NCI-H2196 treated with DMSO at 0.1 percent for 48 hours (cell line): ENCODE results near the gene REPIN1.

Source experiments
- DNase-seq: peaks from one replicate; lab custom pipeline; 2025; ENCODE audit not compliant: unreplicated experiment; lab: John Stamatoyannopoulos, UW

REPIN1 gene

DNA sequence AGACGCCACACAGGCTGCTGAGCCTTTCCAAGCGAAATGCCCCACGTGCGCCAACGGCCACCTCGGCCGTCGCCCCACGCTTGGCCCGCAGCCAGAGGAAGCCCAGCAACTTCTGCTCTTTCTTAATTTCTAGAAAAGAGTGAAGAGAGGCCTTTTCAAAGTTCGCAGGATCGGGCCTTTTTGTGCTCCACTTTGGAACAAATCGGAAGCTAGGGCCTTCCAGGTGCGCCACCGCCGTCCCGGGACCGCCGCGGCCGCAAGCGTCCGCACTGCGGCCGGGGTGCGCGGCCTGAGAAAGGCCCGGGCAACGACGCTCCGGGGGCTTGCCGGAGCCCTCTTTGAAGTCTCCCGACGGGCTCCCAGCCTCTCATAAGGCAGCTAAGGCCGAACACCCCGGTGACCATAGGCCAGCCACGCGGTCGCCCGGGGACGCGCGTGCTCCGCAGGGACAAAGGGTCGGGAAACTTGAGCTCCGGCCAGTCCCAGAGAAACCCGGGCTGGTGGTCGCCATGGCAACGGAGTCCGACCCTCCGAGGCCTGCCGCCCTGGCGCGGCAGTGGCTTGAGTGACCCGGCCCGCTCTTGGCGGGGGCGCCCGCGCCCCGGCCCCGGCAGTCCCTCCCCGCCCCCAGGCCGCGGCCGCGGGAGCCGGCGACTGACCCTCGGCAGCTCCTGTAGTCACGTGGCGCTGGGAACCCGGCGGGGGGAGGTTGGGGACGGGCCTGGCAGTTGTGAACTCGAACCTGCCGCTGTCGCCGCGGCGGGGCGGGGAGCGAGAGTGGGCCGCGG lies at the start of gene REPIN1:
REPIN1 (plus strand) TSS at position 727 of the 788 bp plus-strand sequence. CDS start 890 bp downstream, outside the sequence.
- DNase-seq, result peak; percentile 84

GRCh38 chr7:150321788-150322113 lies 46.9 kb upstream of the REPIN1 start:
- DNase-seq, result no peak

DNA sequence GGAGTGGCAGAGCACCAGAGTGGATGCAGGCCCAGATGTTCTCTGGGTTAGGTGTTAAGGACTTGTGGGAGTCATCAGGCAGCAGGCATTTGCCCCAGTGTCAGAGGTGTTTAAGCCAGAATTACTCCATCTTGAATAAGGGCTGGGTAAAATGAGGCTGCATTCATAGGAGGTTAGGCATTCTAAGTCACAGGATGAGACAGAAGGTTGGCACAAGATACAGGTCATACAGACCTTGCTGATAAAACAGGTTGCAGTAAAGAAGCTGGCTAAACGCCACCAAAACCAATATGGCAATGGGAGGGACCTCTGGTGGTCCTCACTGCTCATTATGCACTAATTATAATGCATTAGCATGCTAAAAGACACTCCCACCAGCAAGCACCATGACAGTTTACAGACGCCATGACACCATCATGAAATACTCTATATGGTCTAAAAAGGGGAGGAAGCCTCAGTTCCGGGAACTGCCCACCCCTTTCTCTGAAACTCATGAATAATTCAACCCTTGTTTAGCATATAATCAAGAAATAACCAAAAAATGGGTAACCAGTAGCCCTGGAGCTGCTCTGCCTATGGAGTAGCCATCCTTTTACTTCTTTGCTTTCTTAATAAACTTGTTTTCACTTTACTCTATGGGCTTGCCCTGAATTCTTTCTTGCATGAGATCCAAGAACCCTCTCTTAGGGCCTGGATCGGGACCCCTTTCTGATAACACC lies 46.3 kb upstream of the REPIN1 start:
- no peak for DNase-seq

DNA sequence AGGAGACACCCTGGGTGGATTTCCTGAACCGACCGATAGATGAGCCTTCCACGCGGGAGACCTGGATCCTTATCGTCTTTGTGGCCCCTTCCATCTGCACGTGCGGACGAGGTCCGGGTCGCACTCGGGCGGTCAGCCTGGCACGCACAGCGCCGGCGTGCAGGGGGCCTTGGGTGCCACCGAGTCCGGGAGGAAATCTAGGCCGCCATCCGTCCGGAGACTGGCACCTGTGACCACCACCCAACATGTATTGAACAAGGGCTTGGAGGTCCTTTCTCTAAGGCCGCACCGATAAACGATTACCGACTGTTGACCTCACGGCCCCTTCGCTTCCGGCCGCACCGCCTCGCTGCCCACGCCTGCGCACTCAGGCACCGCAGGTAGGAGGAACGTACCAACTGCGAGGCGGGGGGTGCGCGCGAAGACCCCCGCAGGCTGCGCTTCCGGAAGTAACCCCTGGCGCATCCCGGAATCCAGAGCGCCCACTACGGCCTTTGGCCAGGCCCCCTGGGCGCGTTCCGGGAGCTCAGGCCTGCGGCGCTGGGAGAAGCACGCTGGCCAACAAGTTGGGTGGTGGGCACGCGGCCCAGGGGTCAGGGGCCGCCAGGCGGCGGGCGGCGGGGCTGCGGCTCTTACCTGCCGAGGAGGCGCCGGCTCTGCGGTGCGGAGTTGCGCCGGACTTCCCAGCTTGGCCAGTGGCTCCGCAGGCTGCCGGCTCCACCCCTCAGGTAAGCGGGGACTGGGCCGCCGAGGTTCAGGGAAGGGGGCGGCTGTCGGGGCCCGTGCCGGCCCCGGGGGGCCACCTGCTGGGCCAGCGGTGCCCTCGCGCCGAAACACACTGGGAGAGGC lies 45.6 kb upstream of the REPIN1 start, which contains the start of the genes ACTR3C and LRRC61:
ACTR3C (minus strand) TSS at position 713 of the 849 bp plus-strand sequence. CDS start 28,249 bp downstream, outside the sequence.
LRRC61 (plus strand) TSS at position 523 of the 849 bp plus-strand sequence. CDS start 13,507 bp downstream, outside the sequence.
- peak; percentile 50 for DNase-seq

DNA sequence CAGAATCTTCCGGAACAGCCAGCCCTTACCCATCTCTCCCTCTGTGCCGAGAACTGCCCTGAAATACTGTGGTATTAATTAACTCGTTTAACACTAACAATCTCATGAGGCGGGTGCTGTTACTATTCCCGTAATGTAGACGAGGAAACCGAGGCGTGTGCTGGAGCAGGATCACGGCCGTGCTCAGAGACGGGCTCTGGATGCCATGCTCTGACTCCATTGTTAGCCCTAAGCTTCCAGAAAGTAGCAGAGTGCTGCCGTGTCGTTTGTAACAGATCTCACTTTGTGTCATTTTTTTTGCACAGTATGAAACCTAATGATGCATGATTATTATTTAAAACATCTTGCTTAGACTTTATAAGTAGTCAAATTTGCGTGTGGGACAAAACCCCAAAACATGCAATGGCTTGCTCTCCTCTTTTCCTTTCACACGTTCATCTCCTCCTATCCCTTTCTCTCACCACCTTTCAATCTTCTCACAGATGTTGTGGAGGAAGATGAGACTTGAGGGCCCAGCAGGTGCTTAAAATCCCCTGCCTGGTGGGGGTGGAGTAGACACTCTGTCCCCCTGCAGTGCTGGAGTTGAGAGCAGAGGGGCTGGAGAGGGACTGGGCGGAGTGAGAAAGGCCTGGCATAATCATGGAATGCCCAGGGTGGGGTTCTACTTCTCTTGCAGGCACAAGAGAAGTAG lies 44.8 kb upstream of the REPIN1 start:
- DNase-seq, result no peak

DNA sequence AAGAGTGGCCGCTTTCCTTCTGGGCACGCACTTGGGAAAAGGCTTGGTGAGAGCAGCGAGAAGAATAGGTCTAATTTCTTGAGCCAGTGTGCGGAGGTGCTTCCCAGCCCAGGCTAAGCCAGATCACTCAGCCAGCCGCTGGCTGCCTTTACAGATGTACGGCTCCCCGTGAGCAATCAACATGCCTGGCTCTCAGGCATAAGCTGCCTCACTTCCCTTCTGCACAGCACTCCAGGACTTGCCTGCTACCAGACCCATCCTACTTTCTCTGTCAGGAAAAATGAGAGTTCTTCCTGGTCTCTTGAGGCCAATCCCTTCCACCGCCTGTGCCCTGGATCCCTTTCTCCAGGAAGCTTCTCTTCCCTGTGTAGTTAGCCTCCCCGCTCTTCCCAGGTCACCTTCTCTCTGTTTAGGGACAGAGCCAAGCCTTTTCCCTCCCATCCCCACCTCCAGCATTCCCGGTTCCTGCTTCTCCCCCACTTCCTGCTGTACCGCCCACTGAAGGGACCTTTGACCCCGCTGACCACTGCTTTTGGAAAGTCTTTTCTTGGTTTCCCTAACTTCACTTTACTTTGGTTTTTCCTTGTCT lies 44.2 kb upstream of the REPIN1 start:
- DNase-seq, result no peak

- no peak for DNase-seq
Observed at GRCh38 chr7:150325110-150325611, 43.5 kb upstream of the REPIN1 start.

GRCh38 chr7:150325901-150326300 lies 42.7 kb upstream of the REPIN1 start:
- DNase-seq, result no peak

DNA sequence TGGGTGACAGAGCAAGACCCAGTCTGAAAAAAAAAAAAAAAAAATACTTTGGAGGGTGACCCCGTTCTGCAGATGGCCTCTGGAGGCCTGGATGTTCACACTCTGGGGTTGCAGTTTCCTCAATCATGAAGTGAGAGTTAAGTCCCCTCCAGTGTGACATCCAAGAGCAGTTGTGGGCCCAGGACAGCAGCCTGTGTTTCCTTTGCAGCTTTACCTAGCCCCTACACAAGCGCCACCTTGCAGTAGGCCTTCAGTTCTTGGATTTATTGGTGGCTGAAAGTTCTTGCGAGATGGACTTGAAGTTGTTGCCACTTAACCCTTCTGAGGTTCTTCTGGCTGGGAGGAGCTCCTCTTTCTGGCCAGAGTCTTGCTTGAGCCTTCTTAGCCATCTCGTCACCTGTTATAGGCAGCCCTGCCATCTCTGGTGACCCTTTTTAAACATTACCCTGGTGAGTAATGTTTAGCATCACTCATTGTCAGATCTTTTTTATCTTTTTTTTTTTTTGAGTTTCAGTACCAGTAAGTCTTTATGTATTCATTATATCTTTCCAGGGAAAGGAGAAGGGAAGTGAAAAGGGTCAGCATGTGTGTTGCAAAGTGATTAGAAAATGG lies 41.9 kb upstream of the REPIN1 start:
- no peak for DNase-seq

- DNase-seq, result no peak
Observed at GRCh38 chr7:150327308-150327707, 41.3 kb upstream of the REPIN1 start.

DNA sequence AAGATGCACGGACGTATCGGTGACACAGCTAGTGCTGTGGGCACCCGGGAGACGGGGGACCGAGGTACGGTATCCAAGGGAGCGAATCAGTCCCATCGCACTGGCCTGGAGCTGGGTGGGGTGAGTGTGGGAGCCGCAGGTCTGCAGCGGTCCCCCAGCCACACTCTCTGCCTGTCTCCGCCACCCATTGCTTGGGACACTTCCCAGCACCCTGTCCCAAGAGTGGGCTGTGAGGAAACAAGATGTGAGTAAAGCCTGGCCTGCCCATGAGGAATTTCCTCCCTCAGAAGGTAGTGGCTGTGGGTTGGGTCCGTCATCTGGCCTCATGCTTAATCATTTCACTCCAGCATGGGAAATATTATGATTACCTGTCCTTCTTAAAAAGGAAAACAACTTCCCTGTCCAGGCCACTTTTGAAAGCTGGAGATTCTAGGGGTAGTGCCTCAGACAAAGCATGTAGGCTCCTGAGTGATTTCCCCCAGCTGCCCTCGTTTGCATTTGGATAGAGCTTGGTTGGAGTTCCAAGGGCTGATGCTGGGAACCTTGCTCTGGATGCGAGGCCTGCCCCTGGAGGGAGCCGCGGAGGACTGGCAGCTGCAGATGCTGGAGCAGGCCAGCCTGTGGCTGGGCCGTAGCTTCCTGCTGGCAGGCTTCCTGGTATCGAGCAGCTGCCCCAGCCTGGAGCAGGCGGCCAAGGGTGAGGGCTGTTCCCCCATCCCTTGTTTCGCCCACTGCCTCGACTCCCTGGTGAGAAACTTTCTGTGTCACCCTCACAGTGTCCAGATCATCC lies 39.1 kb upstream of the REPIN1 start:
- no peak for DNase-seq

DNA sequence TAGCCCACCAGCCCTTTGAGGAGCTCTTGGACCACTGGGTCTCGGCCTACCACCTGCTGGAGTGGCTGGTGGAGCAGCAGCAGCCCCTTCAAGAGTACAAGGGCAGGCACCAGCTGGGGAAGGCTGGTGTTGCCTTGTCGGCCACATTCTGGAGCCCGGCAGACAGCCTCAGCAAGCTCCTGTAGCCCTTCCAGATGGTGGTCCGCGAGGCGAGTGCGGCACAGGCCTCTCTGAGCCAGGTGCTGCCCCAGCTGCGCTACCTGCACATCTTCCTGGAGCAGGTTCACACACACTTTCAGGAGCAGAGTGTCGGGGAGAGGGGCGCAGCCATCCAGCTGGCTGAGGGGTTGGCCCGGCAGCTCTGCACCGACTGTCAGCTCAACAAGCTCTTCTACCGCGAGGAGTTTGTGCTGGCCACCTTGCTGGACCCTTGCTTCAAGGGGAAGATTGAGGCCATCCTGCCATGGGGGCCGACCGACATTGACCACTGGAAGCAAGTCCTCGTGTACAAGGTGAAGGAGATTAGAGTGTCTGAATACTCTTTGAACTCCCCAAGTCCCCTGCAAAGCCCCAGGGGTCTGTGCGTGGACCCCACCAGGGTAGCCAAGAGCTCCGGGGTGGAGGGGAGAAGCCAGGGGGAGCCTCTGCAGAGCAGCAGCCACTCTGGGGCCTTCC lies 38.3 kb upstream of the REPIN1 start:
- no peak for DNase-seq

GRCh38 chr7:150332852-150333635 lies 35.6 kb upstream of the REPIN1 start:
- DNase-seq, result no peak

DNA sequence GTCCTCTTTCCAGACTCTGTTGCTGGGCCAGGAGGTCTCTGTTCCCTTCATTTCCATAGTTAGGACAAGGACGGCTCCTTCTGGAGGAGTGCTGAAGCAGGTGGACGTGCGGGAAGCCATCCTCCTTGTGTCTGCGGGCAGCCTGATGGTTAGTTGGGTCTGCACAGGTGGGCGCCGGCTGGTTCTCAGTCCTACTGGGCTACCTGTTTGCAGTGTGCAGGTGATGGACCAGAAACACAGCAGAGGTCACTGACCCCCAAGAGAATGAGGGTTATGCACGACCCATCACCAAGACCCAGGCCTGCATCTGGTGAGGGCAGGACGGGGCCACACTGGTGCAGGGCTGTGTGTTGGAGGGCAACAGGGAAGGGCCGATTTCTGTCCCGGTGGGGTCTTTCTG lies 35.0 kb upstream of the REPIN1 start:
- DNase-seq, result no peak

GRCh38 chr7:150334108-150334507 lies 34.5 kb upstream of the REPIN1 start:
- no peak for DNase-seq

- DNase-seq, result no peak
Observed at GRCh38 chr7:150335108-150335773, 33.4 kb upstream of the REPIN1 start.

GRCh38 chr7:150335774-150336112 lies 32.9 kb upstream of the REPIN1 start:
- no peak for DNase-seq
